ENCODE results near the gene S100A7A.

S100A7A gene

GRCh38 chr1:153394391-153394790 is 21.9 kb upstream of the S100A7A start:
- no peak overlapping the region for H3K4me3 ChIP-seq (ENCODE audit: low read length)
- no peak for DNase-seq (ENCODE audit: low read depth)
- no peak for TF ChIP-seq CTCF (conservative IDR thresholded peaks at IDR 0.05; ENCODE audit: low read depth, low read length)

GRCh38 chr1:153395136-153395685 is 21.1 kb upstream of the S100A7A start:
- H3K4me3 ChIP-seq (ENCODE audit: low read length) = no peak overlapping the region
- no peak for DNase-seq (ENCODE audit: low read depth)
- no peak for TF ChIP-seq CTCF (conservative IDR thresholded peaks at IDR 0.05; ENCODE audit: low read depth, low read length)

- TF ChIP-seq CTCF (conservative IDR thresholded peaks at IDR 0.05; ENCODE audit: low read depth, low read length) = no peak
- DNase-seq (ENCODE audit: low read depth) = no peak
- H3K4me3 ChIP-seq (ENCODE audit: low read length) = no peak overlapping the region
Observed at GRCh38 chr1:153395776-153396175, 20.5 kb upstream of the S100A7A start.

- DNase-seq (ENCODE audit: low read depth) = no peak
Observed at GRCh38 chr1:153396461-153396860, 19.9 kb upstream of the S100A7A start.

GRCh38 chr1:153397051-153397923 is 19.0 kb upstream of the S100A7A start:
- no peak for DNase-seq (ENCODE audit: low read depth)
- H3K4me3 ChIP-seq (ENCODE audit: low read length) = no peak overlapping the region
- no peak for TF ChIP-seq CTCF (conservative IDR thresholded peaks at IDR 0.05; ENCODE audit: low read depth, low read length)

More at GRCh38 chr1:153396461-153396860, 19.9 kb upstream of the S100A7A start:
- no peak for TF ChIP-seq CTCF (conservative IDR thresholded peaks at IDR 0.05; ENCODE audit: low read depth, low read length)
- H3K4me3 ChIP-seq (ENCODE audit: low read length) = no peak overlapping the region

- no peak for TF ChIP-seq CTCF (conservative IDR thresholded peaks at IDR 0.05; ENCODE audit: low read depth, low read length)
- no peak for DNase-seq (ENCODE audit: low read depth)
- no peak overlapping the region for H3K4me3 ChIP-seq (ENCODE audit: low read length)
Observed at GRCh38 chr1:153397924-153398651, 18.2 kb upstream of the S100A7A start.
